NCI-H1092 treated with DMSO at 0.1 percent for 48 hours (cell line): Measurements from ENCODE around the gene TAPBP.
"Not testable (repeated sequence)": the region's sequence is repeated elsewhere in the genome, so short reads cannot be mapped to it uniquely, and the experiment has no call there.

Experiments
- DNase-seq: peaks from one replicate; lab custom pipeline; 2025; lab: John Stamatoyannopoulos, UW

The TAPBP gene

DNA sequence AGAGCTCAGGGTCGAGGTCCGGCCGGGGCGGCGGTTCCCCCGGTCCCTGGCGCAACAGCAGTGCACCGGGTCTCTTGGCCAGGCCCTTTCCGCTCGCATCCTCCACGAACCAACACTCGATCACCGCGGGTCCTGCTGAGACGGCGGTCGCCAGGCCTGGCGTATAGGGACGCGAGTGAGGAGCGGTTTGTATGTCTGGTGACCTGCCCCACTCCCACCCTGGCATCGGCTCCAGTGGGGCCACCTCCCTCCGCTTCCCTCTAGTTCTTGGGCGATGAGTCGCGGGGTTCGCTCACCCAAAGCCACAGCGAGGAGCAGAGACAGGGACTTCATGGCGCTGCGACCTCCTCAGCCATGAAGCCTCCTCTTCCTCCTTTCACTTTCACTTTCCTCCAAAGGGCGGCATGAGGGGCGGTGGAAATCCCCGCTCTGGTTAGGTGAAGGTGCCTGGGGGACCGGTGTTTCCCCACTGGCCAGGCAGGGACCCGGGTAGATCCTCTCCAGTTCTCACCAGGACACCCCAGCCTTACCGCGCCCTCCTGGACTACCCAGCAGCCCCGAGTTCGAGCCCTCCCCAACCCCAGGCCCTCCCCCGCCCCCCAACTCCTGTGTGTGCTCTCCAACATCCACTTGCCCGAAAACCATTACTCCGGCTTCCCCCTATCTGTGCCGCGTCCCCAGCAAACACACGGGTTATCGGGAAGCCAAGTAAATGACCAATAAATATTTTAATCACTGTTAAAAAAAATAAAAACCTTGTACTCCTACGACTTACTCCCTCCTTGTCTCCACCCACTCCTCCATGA, at the start of gene TAPBP:
Gene TAPBP, minus strand, starts transcription at position 370 of the 806 bp plus-strand sequence. Its CDS starts 37 bp downstream, at position 333.
- peak; percentile 34 for DNase-seq

DNA sequence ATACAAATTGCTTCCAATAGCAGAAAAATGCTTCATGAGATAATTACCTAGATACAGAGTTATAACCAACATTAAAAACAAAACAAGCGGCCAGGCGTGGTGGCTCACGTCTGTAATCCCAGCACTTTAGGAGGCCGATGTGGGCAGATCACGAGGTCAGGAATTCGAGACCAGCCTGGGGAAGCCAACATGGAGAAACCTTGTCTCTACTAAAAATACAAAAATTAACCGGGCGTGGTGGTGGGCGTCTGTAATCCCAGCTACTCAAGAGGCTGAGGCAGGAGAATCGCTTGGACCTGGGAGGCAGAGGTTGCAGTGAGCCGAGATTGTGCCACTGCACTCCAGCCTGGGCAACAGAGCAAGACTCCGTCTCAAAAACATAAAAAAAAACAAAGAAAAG, 49.6 kb upstream of the TAPBP start:
- not testable (repeated sequence) for DNase-seq

DNA sequence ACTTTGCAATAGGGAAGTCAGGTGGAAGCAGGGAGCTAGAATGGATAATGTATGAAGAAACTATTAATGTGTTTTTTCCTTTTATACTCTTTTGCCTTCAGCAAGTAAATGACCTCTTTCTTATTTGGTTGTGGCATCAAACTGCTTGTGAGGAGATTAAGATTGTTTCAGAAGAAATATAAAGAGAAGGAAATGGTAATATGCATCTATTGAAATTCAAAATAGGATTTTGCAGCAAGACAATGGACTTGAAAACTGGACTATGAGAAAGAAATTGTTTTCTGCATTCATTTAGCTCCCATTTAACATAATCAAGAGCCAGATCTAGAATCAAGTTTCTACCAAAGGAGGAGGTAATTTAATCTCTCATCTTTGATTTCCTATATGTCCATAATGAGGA, 45.5 kb upstream of the TAPBP start:
- DNase-seq = no peak

DNA sequence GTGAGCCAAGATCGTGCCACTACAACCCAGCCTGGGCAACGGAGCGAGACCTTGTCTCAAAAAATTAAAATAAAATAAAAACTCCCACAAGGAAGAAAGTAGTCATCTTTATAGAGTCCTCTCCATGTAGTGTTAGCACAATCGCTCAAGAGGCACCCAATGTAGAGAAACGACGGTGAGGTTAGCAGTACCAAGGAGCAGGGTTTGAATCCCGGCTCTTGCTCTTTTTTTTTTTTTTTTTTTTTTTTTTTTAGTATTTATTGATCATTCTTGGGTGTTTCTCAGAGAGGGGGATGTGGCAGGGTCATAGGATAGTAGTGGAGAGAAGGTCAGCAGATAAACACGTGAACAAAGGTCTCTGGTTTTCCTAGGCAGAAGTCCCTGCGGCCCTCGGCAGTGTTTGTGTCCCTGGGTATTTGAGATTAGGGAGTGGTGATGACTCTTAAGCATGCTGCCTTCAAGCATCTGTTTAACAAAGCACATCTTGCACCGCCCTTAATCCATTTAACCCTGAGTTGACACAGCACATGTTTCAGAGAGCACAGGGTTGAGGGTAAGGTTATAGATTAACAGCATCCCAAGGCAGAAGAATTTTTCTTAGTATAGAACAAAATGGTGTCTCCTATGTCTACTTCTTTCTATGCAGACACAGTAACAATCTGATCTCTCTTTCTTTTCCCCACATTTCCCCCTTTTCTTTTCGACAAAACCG, 43.4 kb upstream of the TAPBP start:
- not testable (repeated sequence) for DNase-seq

DNA sequence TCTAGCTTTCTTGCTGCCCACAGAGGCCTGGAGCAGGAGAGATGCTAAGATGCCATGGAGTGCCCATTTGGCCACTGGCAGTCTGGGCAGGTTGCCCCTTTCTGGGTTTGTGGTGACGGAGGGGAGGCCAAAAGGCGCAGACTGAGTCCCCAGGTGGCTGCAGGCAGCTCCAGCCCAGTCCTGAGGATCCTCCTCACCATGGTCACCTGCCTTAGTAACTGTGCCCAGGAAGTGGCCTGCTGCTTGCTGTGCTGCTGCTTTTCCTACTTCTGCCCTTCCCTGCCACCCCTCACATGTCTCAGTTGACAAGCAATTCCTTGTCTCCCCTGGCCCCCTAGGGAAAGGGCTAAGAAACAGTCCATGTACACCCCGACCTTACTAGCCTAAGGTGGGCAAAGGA, 42.4 kb upstream of the TAPBP start:
- no peak for DNase-seq

DNA sequence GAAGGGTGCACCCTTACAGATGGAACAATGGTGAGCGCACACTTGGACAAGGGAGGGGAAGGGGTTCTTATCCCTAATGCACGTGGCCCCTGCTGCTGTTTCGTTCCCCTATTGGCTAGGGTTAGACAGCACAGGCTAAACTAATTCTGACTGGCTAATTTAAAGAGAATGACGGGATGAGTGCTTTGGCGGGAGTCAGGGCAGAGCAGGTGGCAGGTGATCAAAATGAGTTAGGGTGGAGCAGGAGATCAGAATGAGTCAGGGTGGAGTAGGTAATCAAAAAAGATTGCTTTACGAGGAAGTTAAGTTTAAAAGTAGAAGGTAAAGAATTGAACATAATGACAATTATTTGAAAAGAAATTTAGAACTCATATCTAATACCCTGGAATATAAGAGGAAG, 42.0 kb upstream of the TAPBP start:
- DNase-seq = not testable (repeated sequence)

DNA sequence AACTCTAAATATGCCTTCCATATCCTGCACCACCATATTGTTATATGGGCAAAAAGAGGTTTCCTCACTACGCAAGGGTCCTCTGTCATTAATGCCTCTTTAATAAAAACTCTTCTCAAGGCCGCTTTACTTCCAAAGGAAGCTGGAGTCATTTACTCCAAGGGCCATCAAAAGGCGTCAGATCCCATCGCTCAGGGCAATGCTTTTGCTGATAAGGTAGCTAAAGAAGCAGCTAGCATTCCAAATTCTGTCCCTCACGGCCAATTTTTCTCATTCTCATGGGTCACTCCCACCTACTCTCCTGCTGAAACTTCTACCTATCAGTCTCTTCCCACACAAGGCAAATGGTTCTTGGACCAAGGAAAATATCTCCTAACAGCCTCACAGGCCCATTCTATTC, 33.9 kb upstream of the TAPBP start:
- no peak for DNase-seq

DNA sequence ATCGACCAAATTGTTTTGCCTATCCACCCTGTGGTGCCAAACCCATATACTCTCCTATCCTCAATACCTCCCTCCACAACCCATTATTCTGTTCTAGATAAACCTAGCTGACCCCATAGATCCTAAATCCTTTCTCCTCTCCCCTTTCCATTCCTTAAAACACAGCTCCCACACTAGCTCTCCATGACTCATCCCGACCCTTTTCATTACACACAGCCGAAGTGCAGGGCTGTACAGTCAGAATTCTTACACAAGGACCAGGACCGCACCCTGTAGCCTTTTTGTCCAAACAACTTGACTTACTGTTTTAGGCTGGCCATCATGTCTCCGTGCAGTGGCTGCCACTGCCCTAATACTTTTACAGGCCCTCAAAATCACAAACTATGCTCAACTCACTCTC, 33.1 kb upstream of the TAPBP start:
- not testable (repeated sequence) for DNase-seq

DNA sequence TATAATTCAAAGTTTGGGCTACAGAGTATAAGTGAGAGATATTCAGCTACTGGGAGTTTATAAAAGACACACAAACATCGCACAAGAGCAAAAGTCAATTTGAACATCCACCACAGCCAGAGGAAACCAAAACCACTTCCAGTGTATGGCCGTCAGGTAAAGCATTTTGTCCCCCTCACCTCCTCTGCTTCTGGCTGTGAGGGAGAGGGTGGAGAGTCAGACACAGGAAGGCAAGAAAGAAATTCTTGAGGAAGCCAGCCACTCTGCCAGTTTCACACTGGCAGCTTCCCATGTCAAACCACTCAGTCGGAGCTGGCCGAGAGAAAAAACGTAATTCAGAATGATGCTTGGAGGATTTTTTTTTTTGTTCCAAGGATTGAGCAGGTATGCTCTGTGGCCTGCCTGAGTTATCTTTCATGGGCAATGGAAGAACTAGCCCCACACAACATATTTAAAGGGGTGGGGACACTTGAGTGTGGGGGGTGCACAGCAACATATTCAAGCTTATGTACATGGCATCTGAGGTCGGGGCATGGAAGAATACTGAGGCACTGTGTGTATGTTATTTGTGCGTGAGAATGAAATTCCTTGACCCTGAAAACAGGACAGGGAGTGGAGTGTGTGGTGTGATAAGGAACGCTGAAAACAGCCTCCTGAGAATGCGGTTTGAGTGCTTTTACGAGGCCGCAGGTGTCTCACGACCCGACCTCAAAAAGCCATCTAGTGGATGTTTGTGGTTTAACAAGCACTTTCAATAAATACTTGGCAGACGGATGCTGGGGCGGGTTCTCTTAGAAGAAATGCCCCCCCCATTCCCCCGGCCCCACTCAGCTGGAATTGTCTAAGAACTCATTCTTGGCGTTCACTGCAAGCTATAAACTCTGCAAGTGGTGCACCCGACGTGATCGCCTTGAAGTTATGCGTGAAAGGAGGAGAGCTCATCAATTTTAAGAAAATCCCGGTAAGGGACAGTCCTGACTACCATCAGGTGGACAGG, 31.1 kb upstream of the TAPBP start:
- DNase-seq = peak; percentile 32

DNA sequence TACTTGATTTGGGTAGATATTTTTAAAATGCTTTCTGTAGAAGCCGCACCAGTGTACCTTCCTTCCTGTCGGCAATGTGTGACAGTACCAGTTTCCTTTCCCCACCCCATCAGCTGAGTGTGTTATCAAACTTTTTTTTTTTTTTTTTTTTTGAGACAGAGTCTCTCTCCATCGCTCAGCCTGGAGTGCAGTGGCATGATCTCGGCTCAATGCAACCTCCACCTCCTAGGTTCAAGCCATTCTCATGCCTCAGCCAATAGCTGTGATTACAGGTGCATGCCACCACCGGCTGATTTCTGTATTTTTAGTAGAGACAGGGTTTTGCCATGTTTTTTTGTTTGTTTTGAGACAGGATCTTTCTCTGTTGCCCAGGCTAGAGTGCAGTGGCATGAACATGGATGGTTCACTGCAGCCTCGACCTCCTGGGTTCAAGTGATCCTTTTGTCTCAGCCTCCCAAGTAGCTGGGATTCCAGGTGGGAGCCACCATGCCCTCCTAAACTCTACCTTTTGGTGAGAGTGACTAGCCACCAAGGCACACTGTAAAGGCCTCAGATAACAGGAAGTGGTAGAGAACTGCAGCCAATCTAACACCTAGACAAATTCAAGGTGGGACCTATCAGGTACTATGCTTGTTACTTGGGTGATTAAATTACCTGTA, 30.2 kb upstream of the TAPBP start:
- no peak for DNase-seq

DNA sequence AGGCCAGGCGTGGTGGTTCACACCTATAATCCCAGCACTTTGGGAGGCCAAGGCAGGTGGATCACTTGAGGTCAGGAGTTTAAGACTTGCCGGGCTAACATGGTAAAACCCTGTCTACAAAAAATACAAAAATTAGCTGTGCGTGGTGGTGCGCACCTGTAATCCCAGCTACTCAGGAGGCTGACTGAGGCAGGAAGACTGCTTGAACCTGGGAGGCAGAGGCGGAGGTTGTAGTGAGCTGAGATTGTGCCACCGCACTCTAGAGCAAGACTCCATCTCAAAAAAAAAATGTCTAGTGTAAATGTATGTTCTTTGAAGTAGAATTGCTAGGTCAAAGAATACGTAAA, 29.7 kb upstream of the TAPBP start:
- not testable (repeated sequence) for DNase-seq

DNA sequence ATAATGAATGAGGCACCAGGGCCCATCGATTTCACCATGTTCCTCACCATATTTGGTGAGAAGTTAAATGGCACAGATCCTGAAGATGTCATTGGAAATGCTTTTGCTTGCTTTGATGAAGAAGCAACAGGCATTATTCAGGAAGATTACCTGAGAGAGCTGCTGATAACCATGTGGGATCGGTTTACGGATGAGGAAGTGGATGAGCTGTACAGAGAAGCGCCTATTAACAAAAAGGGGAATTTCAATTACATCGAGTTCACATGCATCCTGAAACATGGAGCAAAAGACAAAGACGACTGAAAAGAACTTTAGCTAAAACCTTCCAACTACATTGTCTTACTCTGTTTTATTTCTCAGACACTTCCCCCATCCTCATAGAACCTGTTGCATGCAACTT, 25.3 kb upstream of the TAPBP start:
- no peak for DNase-seq

DNA sequence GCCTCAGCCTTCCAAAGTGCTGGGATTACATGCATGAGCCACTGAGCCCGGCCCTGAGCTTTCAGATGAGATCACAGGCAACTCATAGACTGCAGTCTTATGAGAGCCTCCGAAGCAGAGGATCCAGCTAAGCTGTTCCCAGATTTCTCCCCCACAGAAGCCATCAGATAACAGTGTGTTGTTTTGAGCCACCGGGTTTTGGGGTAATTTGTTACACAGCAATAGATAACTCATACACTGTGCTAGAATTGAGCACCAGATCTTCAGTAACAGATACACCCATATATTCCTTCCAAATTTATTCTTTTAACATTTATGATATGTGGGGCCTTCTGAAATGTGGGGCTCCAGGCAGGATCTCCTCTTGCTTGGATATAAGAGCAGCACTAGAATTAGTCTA, 22.6 kb upstream of the TAPBP start:
- no peak for DNase-seq

DNA sequence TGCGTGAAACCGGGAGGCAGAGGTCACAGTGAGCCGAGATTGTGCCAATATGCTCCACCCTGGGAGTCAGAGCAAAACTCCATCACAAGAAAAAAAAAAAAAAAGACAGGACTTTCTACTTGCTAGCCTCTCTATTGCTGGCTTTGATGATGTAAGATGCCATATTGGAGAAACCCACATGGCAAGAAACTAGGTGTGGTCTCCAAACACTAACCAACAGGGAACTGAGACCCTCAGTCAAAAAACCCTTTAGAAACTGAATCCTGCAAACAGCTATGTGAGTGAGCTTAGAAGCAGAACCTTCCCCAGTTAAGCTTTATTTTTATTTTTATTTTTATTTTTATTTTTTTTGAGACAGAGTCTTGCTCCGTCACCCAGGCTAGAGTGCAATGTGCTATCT, 22.0 kb upstream of the TAPBP start:
- no peak for DNase-seq

DNA sequence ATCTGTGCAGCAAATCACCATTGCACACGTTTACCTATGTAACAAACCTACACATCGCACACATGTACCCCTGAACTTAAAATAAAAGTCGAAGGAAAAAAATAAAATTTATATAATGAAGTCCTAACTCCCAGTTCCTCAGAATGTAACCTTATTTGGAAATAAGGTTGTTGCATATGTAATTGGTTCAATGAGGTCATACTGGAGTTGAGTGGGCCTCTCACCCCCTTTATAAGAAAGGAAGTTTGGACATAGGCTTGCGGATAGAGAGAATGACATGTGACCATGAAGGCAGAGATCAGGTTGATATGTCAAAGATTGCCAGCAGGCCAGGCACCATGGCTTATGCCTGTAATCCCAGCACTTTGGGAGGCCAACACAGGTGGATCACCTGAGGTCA, 19.8 kb upstream of the TAPBP start:
- no peak for DNase-seq

DNA sequence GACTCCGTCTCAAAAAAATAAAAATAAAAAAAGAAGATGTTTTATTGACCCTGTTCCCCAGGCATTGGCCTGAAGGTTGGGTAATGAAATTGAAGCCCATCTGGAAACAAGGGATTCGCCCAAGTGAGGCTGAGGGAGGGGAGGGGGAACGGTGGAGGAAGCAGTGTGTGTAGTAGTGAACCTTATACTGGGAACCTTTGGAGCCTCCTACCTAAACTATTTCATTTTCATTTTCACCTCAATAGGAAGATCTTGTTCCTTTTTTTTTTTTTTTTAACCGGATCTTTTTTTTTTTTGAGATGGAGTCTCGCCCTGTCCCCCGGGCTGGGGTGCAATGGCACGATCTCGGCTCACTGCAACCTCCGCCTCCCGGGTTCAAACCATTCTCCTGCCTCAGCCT, 16.9 kb upstream of the TAPBP start:
- DNase-seq = no peak

DNA sequence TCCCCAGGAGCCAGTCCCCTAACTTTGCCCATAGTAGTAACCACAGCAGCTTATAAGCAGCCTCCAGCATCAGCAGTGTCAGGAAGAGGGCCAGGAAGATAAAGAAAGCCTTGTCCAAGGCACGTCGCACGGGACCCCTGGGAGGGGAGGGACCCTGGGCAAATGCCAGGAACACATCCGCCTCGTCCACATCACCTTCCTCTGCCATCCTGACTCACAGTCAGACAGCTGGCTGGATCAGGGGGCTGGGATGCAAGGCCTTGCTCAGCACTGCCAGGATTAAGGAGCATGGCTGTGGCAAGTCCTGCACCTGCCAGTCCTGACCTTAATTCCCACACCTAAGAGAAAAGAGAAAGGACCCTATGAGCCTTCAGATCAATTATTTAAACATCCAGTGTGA, 15.2 kb upstream of the TAPBP start:
- no peak for DNase-seq

DNA sequence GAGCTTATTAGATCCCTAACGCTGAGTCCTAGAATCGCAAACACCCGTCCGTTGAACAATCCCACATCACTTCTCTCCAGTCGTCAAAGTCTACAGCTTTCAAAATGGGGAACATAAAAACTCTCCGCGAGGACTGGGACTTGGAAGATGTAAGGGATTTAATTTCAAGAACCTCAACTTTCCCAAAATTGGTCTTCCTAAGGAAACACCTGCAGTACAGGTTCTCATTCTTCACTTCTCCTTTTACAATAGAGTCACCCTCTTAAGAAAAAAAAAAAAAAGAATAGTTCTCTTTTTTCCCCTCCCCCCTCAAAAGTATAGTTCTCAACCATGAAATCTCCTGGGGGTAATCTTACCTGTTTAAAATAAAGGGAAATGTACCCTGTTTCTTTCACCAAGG, 10.2 kb upstream of the TAPBP start:
- DNase-seq = peak; percentile 38

DNA sequence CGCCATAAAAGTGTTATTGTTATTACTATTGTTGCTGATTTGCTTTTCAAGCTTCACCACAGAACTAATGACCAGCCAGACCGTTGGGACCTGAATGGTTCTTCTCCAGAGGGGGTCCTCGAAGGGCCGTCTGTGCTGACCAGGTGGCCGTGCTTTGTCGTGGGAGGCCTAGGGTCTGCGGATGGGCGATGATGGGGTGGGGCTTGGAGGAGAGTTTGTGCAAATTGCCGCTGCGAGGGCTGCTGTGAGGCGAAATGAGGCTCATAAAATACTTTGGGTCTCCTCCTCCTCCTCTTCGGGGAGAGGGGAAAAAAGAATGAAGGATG, 9.7 kb upstream of the TAPBP start:
- peak; percentile 72 for DNase-seq

DNA sequence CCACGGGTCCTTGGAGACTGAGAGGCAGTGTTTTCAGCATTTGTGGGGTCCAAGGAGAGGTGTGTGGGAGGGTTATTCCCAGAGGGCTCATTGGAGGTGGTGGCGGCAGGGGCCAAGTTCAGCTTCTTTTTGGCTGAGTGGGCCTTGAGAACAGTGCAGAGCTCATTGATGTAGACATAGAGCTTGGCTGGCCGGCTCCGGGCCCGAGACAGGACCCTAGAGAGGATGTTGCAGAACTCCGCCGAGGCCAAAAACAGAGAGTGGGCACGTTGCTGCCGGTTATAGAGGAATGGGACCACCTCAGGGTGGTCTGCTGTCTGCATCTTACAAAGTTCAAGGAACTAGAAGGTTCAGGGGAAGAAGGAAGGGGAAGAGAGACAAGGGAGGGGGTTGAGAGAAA, 7.3 kb upstream of the TAPBP start:
- DNase-seq = no peak

DNA sequence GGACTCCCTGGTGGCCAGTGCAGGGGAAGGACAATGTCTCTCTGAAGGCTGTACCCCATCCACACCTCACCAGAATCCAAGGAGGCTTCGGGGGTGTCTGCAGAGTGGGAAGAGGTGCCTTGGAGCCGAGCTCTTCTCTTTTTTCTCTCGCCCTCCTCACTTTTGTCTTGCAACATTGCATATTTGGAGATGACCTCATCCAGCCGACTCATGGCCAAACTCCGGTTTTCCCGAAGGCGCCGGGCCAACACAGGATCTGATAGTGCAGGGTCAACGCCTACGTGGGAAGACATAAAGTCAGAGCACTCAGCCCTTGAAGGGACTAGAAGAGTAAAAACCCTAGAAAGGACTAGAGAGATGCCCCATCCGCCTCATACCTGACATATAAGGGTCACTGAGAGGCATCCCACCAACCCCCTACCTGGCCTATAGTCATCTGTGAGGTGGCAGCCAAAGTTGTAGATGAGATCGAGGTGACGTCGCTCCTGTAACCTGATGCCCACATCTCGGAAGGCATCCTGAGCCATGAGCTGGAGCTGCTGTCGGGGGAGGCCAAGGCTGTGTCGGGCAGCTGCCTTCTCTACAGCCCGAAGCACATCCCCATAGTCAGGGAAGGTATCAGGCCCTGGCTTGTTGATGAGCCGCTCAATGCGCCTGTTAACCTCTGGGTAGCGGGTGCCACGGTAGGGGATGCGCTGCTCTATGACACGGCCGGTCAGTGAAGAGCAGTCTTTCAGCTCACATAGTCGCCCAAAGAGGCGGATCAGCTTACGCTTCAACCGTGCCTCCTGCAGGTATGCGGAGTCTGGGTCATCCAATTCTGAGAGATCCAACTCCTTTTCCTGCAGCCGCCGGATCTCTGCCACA, 6.7 kb upstream of the TAPBP start:
- no peak for DNase-seq
